ENCODE data around the gene GGCX. TPM values are rescaled to one million over a fixed set of nuclear protein-coding genes. Genes with fewer than 3 reads are reported as not detected.

GGCX gene
- total and polyA plus RNA-seq, 5 experiments from 2014 or later: 10.4 to 35.8 (median 14.6) TPM

DNA sequence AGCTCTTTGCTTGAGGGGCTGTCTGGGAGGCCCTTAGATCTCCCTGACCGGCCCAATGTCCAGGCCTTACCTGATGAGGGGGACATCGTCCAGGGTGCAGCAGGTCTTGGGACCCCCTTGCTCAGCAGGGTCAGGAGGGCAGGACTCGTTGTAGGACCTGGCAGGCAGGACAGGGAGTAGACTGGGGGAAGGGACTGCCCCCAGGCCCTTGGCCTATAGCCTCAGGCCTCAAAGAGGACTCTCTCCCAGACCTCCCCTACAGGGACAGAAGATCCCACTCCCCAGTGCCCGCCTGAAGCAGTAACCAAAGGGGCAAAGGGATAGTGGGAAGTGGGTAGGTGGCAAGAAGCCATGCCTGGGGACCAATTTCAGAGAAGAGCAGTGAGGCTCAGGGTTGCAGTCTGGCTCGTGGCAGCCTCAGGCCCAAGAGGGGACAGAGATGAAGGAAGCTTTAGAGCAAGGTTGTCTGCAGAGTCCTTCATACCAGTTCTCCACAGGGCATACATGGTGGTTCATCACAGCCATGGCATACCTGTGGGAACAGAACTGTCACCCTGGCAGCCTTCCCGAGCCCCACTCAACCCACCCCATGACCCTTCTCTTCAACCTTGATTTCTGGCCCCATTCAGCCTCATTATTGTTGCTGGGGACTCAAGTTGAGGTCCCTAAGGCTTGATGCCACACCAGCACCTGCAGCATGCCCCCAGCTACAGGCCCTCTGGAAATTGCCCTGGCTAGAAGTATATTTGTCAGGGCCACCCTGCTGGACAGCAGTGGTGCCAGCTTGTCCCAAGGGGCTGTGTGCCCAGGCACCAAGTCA, 39.9 kb upstream of the GGCX start:
- ATAC-seq (no peak), DNase-seq (no peak)
- Mint-ChIP-seq H3K4me3 (peak overlapping the region; percentile 80 to 95 (median 87)), H3K27ac (peak overlapping the region; percentile 60 to 94 (median 88)), H3K27me3 (no peaks in the 10 kb centered on the region), H3K4me1 (peaks cover 20 to 53% (median 41%) of the 10 kb centered on the region in 4 donors), H3K9me3 (no peaks in the 10 kb centered on the region), H3K36me3 (peaks cover 0 to 17% (median 0%) of the 10 kb centered on the region in 3 donors)
- POLR2A ChIA-PET: interaction anchor here (0.8 to 8.1 kb wide), 9 partner anchors 9 to 274 kb away, joined by 3 to 67 read pairs (median 8); partner anchors contain the start of genes C2orf68, GGCX, MAT2A and TGOLN2

DNA sequence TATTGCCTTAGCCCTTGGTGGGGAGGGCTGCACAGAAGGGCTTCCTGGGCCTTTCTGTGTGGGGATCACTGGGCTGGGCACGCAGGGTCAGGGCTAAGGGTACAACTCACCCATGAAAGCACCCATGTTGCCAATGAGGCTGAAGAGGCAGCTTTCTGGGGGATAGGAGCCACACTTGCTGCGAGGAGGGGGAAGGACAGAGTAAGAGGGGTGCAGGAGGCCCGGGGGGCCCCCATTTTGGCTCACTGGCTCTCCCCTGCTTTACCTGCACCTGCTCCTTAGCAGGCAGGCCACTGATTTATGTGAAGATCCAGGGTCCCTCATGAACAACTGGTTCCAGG, 38.9 kb upstream of the GGCX start:
- H3K9me3 Mint-ChIP-seq: no peaks in the 10 kb centered on the region
- POLR2A ChIA-PET: interaction anchor here (0.6 to 8.1 kb wide), 7 partner anchors 9 to 62 kb away, joined by 3 to 67 read pairs (median 5); partner anchors contain the start of genes C2orf68, MAT2A, USP39 and VAMP5
- ATAC-seq: no peak
- peak overlapping the region in 6 of 10 donors; percentile 29 to 77 (median 47) for H3K27ac Mint-ChIP-seq
- no peak for DNase-seq
- H3K4me3 Mint-ChIP-seq: peak overlapping the region in 5 of 10 donors; percentile 7 to 85 (median 57)
- H3K36me3 Mint-ChIP-seq: peaks cover 0 to 20% (median 0%) of the 10 kb centered on the region in 3 donors
- H3K27me3 Mint-ChIP-seq: no peaks in the 10 kb centered on the region
- peaks cover 24 to 56% (median 45%) of the 10 kb centered on the region in 4 donors for H3K4me1 Mint-ChIP-seq

DNA sequence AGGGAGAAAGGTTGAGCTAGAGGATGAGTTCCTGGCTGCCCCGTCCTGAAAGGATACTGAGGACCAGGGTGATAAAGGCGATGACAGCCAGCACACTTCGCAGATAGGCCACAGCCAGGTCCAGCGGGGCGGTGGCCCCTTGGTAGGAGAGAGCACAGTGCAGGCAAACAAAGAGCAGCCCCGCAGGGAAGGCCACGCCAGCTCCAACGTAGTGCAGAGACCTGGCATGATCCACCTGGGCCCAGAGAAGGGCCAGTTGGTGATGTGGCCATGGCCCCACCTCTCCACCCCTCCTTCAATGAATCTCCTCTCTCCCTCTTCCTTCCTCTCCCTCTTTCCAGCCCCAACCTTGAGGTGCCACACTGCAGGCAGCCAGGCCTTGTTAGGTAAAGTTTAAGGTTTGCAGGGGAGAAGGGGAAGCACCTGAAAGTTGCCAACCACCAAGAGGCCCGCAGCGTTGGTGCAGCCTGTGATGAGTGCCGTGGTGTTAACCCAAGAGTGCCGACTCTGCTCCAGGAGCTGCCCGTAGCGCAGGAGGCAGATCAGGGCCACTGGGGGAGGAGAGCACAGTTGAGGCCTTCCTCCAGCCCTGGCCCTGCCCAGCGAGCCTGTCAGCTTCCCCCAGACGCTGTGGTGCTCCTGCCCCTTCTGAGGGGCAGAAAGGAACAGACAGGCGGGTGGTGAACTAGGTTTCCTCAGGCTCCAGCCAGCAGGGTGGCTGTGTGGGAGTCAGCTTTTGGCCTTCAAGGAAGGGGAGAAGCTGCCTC, 38.4 kb upstream of the GGCX start:
- DNase-seq (no peak), ATAC-seq (no peak)
- H3K4me1 Mint-ChIP-seq: peaks cover 23 to 54% (median 46%) of the 10 kb centered on the region in 4 donors
- POLR2A ChIA-PET: interaction anchor here (0.6 to 8.1 kb wide), 5 partner anchors 12 to 61 kb away, joined by 3 to 67 read pairs (median 9); partner anchors contain the start of genes C2orf68, MAT2A, USP39 and VAMP5
- peak overlapping the region in 2 of 10 donors; percentile 7 to 48 for H3K4me3 Mint-ChIP-seq
- no peaks in the 10 kb centered on the region for H3K9me3 Mint-ChIP-seq
- H3K27me3 Mint-ChIP-seq: no peaks in the 10 kb centered on the region
- peak overlapping the region in 7 of 10 donors; percentile 40 to 72 (median 61) for H3K27ac Mint-ChIP-seq
- peaks cover 0 to 20% (median 0%) of the 10 kb centered on the region in 3 donors for H3K36me3 Mint-ChIP-seq

DNA sequence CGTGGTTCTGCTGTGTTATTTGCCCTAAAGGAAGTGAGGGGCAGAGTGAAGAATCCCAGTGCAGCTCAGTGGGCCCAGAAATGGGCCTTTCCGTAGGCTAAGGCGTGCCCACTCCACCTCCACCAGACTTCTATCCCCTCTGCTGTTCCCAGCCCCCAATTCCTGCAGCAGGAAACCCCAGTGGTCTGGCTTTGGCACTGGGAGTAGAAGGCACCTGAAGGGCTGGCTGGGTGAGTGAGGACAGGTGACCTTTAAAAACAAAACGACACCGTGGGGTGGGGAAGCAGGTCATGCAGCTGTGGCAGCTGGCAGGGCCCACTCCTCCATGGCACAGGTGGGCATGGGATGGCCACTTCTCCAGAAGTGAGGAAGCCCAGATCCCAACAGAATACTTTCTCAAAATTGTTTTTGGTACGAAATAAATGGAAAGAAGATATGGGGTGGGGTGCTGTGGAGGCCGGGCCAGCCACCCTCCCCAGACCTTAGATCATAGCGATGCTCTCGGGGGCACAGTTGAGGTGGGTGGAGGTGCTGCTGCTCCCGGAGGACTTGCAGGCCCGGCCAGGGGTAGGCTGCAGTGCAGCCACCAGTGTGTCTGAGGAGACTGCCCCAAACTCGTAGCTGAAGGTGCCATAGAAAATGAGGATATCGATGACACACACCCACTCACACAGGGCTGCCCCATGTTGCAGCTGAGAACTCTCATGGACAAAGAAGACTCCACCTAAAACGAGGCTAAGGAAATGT, 37.5 kb upstream of the GGCX start:
- no peaks in the 10 kb centered on the region for H3K27me3 Mint-ChIP-seq
- peaks cover 27 to 55% (median 49%) of the 10 kb centered on the region in 4 donors for H3K4me1 Mint-ChIP-seq
- H3K27ac Mint-ChIP-seq: peak overlapping the region in 7 of 10 donors; percentile 25 to 72 (median 40)
- ATAC-seq (no peak), DNase-seq (no peak)
- POLR2A ChIA-PET: interaction anchor here (1.4 to 8.1 kb wide), 3 partner anchors 13 to 17 kb away, joined by 3 to 67 read pairs (median 31); partner anchors contain the start of genes C2orf68, USP39 and VAMP5
- H3K4me3 Mint-ChIP-seq: peak overlapping the region in 3 of 10 donors; percentile 19 to 40 (median 24)
- peaks cover 0 to 20% (median 0%) of the 10 kb centered on the region in 3 donors for H3K36me3 Mint-ChIP-seq
- H3K9me3 Mint-ChIP-seq: no peaks in the 10 kb centered on the region

DNA sequence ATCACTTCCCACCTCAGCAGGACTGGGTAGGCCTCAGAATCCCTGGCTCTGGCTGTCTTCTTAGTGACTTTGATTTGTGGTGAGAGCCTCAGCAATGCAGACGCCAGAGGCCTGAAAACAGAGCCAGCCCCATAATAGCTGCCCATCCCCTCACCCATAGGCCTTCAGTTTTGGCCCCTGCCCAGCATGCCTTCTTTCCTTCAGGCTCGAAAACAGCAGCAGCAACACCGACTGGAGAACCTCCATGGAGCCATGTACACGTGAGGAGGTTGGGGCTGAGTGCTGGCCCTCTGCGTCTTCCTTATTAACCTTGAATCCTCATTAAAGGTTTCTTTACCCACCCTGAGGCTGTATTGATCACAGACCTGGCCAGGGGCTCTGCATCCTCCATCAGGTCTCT, 35.9 kb upstream of the GGCX start:
- POLR2A ChIA-PET: interaction anchor here (0.7 to 5.7 kb wide), 8 partner anchors 9 to 270 kb away, joined by 3 to 88 read pairs (median 8); partner anchors contain the start of genes GGCX, MAT2A, USP39 and VAMP5
- Mint-ChIP-seq H3K4me1 (peaks cover 23 to 57% (median 43%) of the 10 kb centered on the region in 4 donors), H3K36me3 (peaks cover 0 to 20% (median 0%) of the 10 kb centered on the region in 3 donors), H3K9me3 (no peaks in the 10 kb centered on the region), H3K27ac (peak overlapping the region in 6 of 10 donors; percentile 22 to 100 (median 84)), H3K4me3 (peak overlapping the region; percentile 96 to 100 (median 98)), H3K27me3 (no peaks in the 10 kb centered on the region)
- ATAC-seq: no peak
- no peak for DNase-seq

DNA sequence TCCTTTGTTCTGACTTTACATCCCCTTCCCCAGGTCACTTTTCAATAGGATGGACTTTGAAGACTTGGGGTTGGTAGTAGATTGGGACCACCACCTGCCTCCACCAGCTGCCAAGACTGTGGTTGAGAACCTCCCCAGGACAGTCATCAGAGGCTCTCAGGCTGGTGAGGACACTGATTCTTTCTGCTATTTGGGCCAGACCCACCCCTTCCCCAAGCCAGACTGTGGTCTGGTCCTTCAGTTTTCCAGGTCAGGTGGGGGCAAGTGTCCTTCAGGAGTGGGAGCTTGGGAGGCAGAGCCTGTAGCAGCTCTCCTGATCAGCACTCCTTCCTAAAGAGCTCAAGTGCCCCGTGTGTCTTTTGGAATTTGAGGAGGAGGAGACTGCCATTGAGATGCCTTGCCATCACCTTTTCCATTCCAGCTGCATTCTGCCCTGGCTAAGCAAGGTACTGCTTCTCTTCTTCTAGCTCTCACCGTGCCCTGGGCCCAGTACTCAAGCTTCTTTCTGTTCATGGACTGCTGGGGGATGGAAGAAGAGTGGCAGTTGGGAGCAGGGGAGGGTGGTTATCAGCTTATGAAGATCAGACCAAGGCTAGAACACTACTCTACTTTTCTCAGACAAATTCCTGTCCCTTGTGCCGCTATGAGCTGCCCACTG, 35.3 kb upstream of the GGCX start:
- H3K4me3 Mint-ChIP-seq: peak overlapping the region; percentile 96 to 100 (median 98)
- H3K27ac Mint-ChIP-seq: peak overlapping the region; percentile 52 to 100 (median 89)
- no peaks in the 10 kb centered on the region for H3K9me3 Mint-ChIP-seq
- H3K4me1 Mint-ChIP-seq: peaks cover 21 to 55% (median 38%) of the 10 kb centered on the region in 4 donors
- no peak for ATAC-seq
- H3K36me3 Mint-ChIP-seq: peaks cover 0 to 20% (median 0%) of the 10 kb centered on the region in 3 donors
- no peaks in the 10 kb centered on the region for H3K27me3 Mint-ChIP-seq
- no peak for DNase-seq
- POLR2A ChIA-PET: interaction anchor here (0.6 to 5.7 kb wide), 15 partner anchors 8 to 269 kb away, joined by 3 to 88 read pairs (median 5); partner anchors contain the start of genes C2orf68, GGCX, MAT2A and USP39

DNA sequence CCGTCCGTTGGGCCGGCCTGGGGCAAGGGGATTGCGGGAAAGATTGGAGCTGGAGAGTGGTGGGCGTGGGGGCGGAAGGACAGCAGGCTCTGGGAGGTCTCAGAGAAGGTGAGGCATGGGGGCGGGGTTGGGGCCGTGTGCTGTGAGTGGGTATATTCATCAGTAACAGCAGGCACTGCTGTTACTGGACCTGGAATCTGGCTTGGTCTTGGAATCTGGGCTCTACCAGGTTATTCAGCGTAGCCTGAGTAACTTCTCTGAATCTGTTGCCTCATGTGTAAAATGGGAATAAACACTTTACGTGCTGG, 34.7 kb upstream of the GGCX start:
- H3K4me1 Mint-ChIP-seq: peaks cover 19 to 51% (median 35%) of the 10 kb centered on the region in 4 donors
- H3K9me3 Mint-ChIP-seq: no peaks in the 10 kb centered on the region
- DNase-seq: no peak
- peak; percentile 5 to 16 for ATAC-seq
- peak overlapping the region; percentile 96 to 100 (median 98) for H3K4me3 Mint-ChIP-seq
- H3K27me3 Mint-ChIP-seq: no peaks in the 10 kb centered on the region
- POLR2A ChIA-PET: interaction anchor here (0.7 to 5.7 kb wide), 23 partner anchors 9 to 289 kb away, joined by 3 to 88 read pairs (median 6); partner anchors contain the start of genes C2orf68, GGCX, MAT2A and SH2D6
- H3K36me3 Mint-ChIP-seq: peaks cover 0 to 20% (median 0%) of the 10 kb centered on the region in 3 donors
- peak overlapping the region; percentile 96 to 100 (median 98) for H3K27ac Mint-ChIP-seq

DNA sequence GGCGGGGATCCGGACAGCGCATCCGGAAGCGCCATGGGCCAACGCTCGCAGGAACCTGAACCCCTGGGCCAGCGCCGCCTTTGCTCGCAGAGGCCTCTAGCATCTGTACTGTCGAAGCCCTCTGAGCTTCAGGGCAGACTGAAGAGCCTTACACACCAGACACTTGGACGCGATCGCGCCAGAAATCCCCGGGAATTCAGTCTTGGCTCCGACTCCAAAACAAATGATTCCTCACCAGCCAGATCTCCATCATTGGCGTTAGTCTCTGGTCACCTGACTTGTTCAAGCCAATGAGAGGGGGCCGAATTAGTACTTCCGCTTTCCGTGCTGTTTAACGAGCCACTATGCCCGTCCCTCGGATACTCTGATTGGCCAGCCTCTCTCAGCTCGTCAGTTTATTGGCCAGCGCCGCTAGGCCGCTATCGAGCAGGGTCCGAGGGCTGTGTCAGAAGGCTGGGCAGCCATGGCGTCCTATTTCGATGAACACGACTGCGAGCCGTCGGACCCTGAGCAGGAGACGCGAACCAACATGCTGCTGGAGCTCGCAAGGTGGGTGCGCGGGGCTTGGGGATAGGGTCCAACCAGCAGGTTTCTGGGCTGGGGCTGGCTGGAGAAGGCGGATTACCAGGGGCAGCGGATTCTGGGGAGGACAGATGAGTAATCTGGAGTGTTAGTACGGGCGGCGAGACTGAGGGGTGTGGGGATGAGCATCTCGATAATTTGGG, 34.2 kb upstream of the GGCX start, which contains the start of gene RNF181:
TSS of gene RNF181 (plus strand) at position 445 of the 725 bp plus-strand sequence. CDS start at position 464, 19 bp downstream.
- H3K27ac Mint-ChIP-seq: peak within 1 kb of the TSS; percentile 96 to 100 (median 98)
- no peaks in the 10 kb centered on the region for H3K27me3 Mint-ChIP-seq
- no peaks in the 10 kb centered on the region for H3K9me3 Mint-ChIP-seq
- peaks cover 0 to 20% (median 0%) of the 10 kb centered on the region in 3 donors for H3K36me3 Mint-ChIP-seq
- H3K4me1 Mint-ChIP-seq: peaks cover 19 to 51% (median 36%) of the 10 kb centered on the region in 4 donors
- H3K4me3 Mint-ChIP-seq: peak within 1 kb of the TSS; percentile 96 to 100 (median 98)
- peak; percentile 73 to 96 (median 90) for DNase-seq
- ATAC-seq: peak; percentile 98 to 99
- POLR2A ChIA-PET: interaction anchor here (0.8 to 5.7 kb wide), 24 partner anchors 9 to 288 kb away, joined by 3 to 88 read pairs (median 6); partner anchors contain the start of genes C2orf68, GGCX, MAT2A and SH2D6

DNA sequence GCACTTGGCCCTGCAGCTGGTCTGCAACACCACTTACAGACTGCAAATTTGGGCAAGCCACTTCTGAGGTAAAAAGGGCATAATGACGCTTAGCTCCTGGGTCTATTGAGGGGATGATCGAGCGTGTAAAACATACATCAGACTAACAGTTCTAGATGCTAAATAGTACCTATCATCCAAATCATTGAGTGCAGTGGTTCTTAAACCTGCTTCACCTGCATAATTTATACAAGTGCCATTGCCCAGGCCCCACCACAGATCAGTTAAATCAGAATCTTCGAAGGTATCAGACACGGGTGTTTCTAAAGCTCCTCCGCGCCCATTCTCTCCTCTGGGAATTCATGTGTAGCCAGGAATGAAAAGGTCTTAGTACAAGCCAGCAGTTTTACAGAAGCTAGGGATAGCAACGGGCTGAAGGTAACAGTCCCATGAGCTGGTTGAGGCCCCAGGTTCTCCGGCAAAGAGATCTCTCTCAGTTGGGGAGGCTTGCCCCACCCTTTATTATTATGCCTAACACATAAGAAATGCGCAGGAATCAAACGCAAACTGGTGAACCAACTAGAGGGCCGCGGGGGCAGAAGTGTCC, 33.5 kb upstream of the GGCX start:
- H3K9me3 Mint-ChIP-seq: no peaks in the 10 kb centered on the region
- H3K4me1 Mint-ChIP-seq: peaks cover 22 to 55% (median 43%) of the 10 kb centered on the region in 4 donors
- H3K27me3 Mint-ChIP-seq: no peaks in the 10 kb centered on the region
- DNase-seq (no peak), ATAC-seq (peak in 1 of 2 donors; percentile 4)
- H3K4me3 Mint-ChIP-seq: peak overlapping the region; percentile 96 to 100 (median 98)
- H3K27ac Mint-ChIP-seq: peak overlapping the region; percentile 96 to 100 (median 98)
- POLR2A ChIA-PET: interaction anchor here (0.8 to 5.7 kb wide), 26 partner anchors 10 to 288 kb away, joined by 3 to 88 read pairs (median 5); partner anchors contain the start of genes C2orf68, GGCX, MAT2A and SH2D6
- H3K36me3 Mint-ChIP-seq: peaks cover 0 to 20% (median 0%) of the 10 kb centered on the region in 3 donors

DNA sequence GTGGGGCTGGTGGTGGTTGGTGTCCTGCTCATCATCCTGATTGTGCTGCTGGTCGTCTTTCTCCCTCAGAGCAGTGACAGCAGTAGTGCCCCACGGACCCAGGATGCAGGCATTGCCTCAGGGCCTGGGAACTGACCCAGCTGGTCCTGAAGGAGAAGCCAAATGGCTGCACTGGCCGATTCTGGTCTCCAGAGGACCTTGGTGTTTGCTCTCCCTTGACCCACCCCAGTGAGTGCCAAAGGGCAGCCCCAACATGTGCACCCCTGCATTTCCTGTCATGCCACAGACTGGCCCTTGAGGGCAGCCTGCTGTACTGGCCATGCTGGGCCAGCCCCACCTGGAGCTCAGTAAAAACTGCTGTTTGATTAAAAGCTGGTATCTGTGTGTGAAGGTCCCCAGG, 31.7 kb upstream of the GGCX start:
- H3K4me1 Mint-ChIP-seq: peaks cover 25 to 61% (median 55%) of the 10 kb centered on the region in 4 donors
- peaks cover 0 to 8% (median 0%) of the 10 kb centered on the region in 3 donors for H3K36me3 Mint-ChIP-seq
- H3K27me3 Mint-ChIP-seq: no peaks in the 10 kb centered on the region
- H3K4me3 Mint-ChIP-seq: peak overlapping the region in 2 of 10 donors; percentile 45 to 99
- ATAC-seq (no peak), DNase-seq (no peak)
- peak overlapping the region in 2 of 10 donors; percentile 71 to 75 for H3K27ac Mint-ChIP-seq
- no peaks in the 10 kb centered on the region for H3K9me3 Mint-ChIP-seq
- POLR2A ChIA-PET: interaction anchor here (0.9 to 5.7 kb wide), 3 partner anchors 8 to 14 kb away, joined by 3 to 88 read pairs (median 4); partner anchors contain the start of genes TMEM150A and VAMP5

Measured in naive thymus-derived CD8-positive, alpha-beta T cell (primary cell).